GM12872 (cell line): ENCODE results near the gene CCDC51.

Experiments used
- TF ChIP-seq, protein P1 (sequence below): IDR thresholded peaks from 3 replicates; pipeline ENCODE4 v1.5.1; 2011; ENCODE audit warnings: low read depth, mild to moderate bottlenecking, low read length, moderate library complexity; ENCODE audit not compliant: insufficient read depth

The CCDC51 gene

DNA sequence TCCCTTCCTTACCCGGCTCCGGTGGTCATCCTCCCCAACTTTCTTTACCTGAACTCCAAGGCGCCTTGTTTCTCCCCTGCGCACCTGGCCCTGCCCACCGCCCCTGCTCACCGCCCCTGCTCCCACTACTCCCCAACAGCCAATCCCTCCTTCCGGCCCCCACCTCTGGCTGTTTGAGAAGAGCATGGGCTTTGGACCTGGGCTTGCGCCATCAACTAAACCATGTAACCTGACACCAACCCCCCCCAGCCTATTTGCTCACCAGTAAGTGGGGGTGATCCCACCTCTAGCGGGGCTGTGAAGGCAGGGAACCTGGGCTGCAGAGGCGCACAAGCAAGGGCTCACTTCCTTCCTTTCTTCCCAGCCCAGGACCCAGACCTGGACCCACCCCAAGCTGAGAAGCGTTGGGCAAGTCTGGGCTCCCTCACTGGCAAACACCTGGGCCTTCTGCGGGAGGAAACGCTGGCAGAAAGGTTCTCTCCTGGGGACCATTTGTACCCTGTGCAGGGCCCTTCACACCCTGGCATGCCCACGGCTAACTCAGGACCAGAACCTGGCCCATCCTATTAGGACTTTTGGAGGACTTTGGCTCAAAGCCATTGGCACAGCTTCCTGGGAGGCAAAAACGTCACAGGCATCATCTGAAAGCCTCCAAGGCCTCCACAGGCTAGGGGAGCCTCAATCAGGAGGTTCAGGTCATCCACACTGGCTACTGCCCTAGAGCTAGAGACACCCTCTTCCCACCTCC is 9.8 kb downstream of the CCDC51 start, which contains the start of gene PLXNB1:
Gene PLXNB1 (minus strand): TSS at position 127 of the 748 bp plus-strand sequence. CDS start 5,475 bp downstream, outside the sequence.
- TF ChIP-seq, protein P1, sequence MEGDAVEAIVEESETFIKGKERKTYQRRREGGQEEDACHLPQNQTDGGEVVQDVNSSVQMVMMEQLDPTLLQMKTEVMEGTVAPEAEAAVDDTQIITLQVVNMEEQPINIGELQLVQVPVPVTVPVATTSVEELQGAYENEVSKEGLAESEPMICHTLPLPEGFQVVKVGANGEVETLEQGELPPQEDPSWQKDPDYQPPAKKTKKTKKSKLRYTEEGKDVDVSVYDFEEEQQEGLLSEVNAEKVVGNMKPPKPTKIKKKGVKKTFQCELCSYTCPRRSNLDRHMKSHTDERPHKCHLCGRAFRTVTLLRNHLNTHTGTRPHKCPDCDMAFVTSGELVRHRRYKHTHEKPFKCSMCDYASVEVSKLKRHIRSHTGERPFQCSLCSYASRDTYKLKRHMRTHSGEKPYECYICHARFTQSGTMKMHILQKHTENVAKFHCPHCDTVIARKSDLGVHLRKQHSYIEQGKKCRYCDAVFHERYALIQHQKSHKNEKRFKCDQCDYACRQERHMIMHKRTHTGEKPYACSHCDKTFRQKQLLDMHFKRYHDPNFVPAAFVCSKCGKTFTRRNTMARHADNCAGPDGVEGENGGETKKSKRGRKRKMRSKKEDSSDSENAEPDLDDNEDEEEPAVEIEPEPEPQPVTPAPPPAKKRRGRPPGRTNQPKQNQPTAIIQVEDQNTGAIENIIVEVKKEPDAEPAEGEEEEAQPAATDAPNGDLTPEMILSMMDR = no peak

DNA sequence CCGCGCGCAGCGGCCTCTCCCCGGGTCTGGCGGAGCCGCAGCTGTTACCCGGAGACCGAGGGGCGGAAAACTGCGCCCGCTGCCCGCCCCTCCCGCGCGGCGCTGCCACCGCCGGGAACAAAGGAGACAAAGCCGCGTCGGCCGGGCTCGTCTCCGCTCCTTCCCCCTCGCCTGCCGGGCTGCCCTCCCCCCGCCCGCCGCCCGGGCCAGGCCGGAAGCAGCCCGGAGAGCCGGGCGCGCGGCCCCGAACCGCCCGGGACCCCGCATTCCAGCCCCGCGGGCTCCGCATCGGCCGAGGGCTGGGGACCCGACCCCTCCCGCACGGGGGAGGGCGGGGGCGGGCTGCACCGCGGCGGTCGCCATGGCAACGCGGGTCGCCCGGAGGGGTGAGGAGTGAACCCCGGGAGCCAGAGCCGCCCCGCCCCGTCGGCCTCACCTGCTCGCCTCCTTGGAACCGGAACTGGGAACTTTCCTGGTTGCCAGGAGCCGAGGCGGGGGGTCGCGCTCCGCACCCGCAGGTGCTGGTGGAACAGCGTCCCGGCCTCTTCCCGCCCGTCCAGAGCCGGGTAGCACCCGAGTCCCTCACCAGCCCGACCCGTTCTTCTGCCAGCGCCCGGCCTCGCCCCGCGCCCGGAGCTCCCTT is 10.5 kb downstream of the CCDC51 start:
- TF ChIP-seq, protein P1 = no peak

DNA sequence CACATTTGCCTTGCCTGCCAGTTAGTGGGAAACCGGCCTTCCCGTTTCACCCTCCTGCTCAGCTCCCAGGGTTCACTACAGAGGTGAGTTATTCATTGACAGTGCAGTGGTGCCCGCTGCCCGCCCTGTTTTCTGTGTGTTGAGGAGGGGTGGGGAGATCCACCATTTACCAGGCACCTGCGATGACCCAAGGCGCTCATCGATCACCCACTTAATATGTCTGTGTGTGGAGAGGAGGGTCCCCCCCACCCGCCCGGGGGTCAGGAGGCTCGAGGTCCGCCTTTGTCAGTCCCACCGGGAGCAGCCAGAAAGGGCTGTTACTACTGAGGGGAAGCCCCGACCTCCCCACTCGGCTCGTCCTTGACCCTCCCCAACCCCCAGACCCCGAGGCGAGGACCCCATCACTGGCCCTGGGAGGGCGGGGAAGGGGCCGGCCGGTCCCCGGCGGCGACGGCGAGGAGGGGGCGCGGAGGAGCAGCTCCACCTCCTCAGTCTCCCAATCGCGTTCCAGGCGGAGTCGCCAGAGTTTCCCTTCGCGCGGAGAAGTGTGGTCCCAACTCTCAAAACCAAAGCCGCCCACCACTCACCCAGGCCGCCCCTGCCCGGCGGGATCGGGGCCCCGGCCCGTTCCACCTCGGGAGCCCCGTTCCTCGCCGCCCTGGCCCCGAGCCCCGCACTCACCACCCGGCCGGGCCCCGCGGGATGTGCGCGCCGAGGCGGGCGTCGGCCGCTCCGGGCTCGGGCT is 11.2 kb downstream of the CCDC51 start:
- TF ChIP-seq, protein P1 = no peak

DNA sequence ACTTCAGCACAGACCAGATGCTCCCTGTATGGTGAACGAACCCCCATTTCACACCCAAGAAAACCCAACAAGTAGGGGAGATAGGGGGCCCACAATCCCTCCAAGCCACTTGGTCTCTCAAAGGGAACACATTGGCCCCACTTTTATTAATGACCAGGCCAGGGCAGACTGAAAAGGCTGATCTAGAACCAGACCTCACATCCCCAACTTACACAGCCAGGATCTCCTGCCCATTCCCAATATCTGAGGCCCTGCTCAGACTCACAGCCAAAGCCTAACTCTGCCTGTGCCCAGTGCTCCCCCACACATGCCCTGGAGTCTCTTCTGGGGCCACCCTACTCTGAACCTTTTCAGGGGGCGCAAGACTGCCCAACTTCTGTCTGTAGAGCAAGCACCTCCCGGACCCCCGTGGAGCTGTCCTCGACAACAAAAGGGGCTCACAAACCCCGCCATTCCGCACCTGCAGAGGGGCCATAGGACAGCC is 11.8 kb downstream of the CCDC51 start:
- TF ChIP-seq, protein P1 = no peak

DNA sequence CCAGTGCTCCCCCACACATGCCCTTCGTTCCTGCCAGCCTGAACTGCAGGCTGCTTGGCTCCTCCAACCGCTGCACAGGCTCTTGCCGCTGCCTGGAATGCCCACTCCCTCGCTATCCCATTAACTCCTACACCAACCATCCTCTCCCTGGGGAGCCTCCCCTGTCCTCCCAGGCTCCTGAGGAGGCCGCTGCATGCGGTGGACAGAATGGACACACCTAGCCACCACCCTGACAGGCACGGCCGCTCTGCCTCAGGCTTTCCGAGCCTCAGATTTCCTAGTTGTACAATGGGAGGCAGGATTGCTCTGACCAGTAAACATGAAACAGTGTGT is 12.3 kb downstream of the CCDC51 start:
- TF ChIP-seq, protein P1 = no peak

DNA sequence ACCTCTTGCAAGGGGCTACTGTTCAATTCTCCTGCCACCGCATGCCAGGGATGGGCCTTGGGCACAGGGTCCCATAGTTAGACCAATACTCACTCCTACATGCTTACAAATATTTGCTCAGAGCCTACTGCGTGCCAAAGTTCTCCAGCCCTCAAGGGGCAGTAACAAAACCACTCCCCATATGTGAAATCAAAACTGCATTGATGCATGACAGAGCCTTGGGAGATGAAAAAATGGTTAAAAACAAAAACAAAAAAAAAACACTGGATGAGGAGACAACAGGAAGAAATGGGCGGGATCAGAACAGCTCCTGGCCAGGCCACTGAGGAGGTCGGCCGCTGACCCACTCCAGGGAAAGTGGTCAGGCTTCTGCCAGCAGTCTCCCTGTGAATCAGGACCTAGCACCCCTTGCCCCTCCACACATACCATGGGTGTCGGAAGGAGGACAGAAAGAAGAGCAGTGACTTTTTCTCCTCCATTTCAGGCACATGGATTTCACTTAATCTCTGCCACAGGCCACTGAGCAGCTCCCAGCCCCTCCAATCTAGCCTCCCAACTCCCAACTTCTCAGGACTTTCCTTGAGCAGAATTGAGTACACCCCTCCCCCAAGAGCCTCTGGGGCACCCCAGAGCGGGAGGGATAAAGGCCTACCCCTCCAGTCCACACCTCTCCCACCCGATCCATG is 12.8 kb downstream of the CCDC51 start:
- TF ChIP-seq, protein P1 = no peak
